AG04449 (cell line): Measurements from ENCODE around the gene KIAA0232.

Experiments used
- CTCF ChIA-PET: fragments of 350-600 bp; formaldehyde crosslinking; extraction: SDS; loops from one replicate; lab custom pipeline; 2021; ENCODE audit warnings: antibody characterized with exemption; lab: Yijun Ruan, JAX
- POLR2A ChIA-PET: fragments of 400-600, 350-600 bp; formaldehyde crosslinking; extraction: SDS; loops from one replicate; lab custom pipeline; 2020; ENCODE audit warnings: antibody characterized with exemption, inconsistent platforms; lab: Yijun Ruan, JAX
- DNase-seq: peaks from one replicate; pipeline ENCODE4 v3.0.0-alpha.2; 2010; ENCODE audit warnings: low read depth, low spot score
- H3K4me3 ChIP-seq: 2 replicates; pipeline ENCODE4 v1.5.1; 2011; ENCODE audit warnings: low read depth, mild to moderate bottlenecking, control low read depth, low read length
- TF ChIP-seq, protein P1 (sequence below): IDR thresholded peaks from one replicate; pipeline ENCODE4 v1.5.1; 2011; ENCODE audit warnings: mild to moderate bottlenecking, moderate library complexity, low read length, control low read depth, inconsistent platforms; ENCODE audit not compliant: insufficient read depth; ENCODE audit errors: missing control alignments

The KIAA0232 gene

DNA sequence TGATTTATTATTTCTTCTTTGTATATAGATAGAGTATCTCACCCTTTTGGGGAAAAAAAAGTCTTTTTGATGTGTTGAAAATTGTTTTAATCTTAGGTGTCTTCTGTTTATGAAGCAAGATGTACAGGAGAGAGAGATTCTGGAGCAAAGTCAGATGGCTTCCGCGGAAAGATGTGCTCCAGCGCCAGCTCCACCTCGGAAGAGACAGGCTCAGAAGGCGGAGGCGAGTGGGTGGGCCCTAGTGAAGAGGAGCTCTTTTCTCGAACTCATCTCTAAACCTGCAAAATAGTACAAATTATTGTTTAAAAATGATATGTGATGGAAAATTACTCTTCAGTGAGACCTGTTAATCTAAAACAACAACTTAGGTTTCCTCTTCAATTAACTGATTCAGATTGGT is 98.2 kb downstream of the KIAA0232 start:
- no peak overlapping the region for H3K4me3 ChIP-seq
- CTCF ChIA-PET = interaction anchor here (0.8 to 0.9 kb wide), 2 partner anchors 161 to 162 kb away, joined by 3 to 6 read pairs; no protein-coding TSS in a partner anchor
- POLR2A ChIA-PET = no interaction called here
- DNase-seq = no peak
- TF ChIP-seq, protein P1, sequence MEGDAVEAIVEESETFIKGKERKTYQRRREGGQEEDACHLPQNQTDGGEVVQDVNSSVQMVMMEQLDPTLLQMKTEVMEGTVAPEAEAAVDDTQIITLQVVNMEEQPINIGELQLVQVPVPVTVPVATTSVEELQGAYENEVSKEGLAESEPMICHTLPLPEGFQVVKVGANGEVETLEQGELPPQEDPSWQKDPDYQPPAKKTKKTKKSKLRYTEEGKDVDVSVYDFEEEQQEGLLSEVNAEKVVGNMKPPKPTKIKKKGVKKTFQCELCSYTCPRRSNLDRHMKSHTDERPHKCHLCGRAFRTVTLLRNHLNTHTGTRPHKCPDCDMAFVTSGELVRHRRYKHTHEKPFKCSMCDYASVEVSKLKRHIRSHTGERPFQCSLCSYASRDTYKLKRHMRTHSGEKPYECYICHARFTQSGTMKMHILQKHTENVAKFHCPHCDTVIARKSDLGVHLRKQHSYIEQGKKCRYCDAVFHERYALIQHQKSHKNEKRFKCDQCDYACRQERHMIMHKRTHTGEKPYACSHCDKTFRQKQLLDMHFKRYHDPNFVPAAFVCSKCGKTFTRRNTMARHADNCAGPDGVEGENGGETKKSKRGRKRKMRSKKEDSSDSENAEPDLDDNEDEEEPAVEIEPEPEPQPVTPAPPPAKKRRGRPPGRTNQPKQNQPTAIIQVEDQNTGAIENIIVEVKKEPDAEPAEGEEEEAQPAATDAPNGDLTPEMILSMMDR = no peak

DNA sequence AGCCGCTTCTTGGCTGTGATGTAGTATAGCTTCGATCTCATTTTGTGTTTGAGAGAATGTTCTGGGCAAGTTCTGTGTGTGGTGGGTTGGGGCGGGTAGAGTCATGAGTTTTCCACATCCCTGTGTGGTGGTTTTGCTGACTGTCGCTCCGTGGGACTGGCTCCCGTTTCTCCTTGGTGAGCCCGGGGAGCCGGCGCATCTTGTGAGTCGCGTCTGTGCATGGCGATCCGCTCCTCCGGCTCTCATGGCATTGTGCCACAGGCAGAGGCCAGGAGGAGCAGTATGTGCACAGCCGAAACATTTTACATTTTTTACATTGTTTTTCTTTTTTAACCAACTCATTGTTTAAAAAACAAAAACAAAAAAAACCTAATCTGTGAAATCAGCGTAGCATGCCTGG is 99.4 kb downstream of the KIAA0232 start:
- ChIA-PET CTCF (interaction anchor here (6.9 kb wide), 1 partner anchor 7 kb away, joined by 129 read pairs; no protein-coding TSS in a partner anchor), POLR2A (no interaction called here)
- no peak for DNase-seq
- TF ChIP-seq, protein P1 = no peak
- no peak overlapping the region for H3K4me3 ChIP-seq

DNA sequence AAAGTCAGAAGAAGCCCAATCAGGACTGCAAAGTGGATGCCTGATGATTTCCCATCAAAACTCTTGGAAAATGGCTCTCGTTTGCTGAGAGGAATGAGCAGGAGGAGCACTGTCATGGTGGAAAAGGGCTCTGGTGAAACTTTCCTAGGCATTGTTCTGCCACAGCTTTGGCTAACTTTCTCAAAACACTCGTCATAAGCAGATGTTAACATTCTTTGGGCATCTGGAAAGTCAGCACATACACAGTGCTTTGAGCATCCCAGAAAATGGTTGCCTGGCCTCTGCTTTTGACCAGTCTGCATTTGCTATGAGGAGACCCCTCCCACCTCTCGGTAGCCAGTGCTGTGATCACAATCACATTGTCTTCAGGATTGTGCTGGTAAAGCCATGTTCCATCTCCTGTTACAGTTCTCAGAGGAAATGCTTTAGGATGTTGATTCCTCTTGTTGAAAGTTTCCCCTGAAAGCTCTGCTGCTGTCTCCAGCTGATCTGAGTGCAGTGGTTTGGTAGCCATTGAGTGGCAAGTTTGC is 101.9 kb downstream of the KIAA0232 start:
- no peak for DNase-seq
- TF ChIP-seq, protein P1 = no peak
- POLR2A ChIA-PET = no interaction called here
- CTCF ChIA-PET = interaction anchor here (0.7 to 6.9 kb wide), 7 partner anchors 9 to 217 kb away, joined by 3 to 129 read pairs (median 7); no protein-coding TSS in a partner anchor
- no peak overlapping the region for H3K4me3 ChIP-seq

DNA sequence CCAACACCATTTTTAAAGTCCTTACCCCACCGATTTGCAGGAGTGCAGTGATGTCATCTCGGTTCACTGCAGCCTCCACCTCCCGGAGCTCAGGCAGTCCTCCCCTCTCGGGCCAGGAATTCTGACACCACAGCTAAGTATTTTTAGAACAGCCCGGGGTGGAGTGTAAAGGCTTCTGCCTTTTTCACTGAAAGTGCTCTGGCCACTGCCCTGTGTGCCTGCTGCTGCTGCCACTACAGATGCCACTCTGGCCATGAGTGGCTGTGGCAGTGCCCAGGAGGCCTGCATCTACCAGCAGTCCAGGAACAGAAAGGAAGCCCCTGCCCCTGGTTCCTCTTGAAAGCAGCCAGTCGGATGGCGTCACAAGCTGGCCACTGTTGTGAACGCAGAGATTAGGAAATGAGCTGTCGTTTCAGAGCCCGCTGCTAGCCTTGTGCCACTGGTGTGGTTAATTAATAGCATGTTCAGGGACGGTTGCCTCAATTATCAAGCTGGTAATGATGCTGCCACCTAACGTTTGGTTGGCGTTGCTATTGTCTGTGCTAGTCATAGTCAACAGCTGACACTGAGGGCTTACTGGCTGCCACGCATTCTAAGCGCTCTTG is 103.5 kb downstream of the KIAA0232 start:
- TF ChIP-seq, protein P1 = peak; percentile 39
- CTCF ChIA-PET = interaction anchor here (0.7 to 6.9 kb wide), 20 partner anchors 10 to 187 kb away, joined by 3 to 129 read pairs (median 4); partner anchors contain the start of genes GRPEL1, TADA2B and TBC1D14
- peak overlapping the region; percentile 23; the same call in 1 of the 2 replicates for H3K4me3 ChIP-seq
- DNase-seq = no peak
- POLR2A ChIA-PET = interaction anchor here (1.1 to 1.6 kb wide), 6 partner anchors 13 to 253 kb away, joined by 3 to 5 read pairs (median 4); partner anchors contain the start of gene TBC1D14

DNA sequence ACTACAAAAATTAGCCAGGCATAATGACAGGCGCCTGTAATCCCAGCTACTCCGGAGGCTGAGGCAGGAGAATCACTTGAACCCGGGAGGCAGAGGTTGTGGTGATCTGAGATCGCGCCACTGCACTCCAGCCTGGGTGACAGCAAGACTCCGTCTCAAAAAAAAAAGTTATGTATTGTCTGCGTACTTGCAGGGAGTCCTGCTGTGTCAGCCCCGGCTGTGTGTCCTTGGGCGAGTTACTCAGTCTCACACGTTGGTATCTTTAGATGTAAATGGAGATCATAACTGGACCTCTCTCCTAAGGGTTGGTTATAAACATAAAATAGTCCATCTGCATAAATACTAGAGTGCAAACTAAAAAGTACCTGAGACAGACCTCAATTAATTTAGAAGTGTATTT is 104.4 kb downstream of the KIAA0232 start:
- TF ChIP-seq, protein P1 = no peak
- DNase-seq = no peak
- ChIA-PET CTCF (interaction anchor here (0.8 to 6.9 kb wide), 15 partner anchors 9 to 185 kb away, joined by 3 to 129 read pairs (median 5); partner anchors contain the start of genes GRPEL1, TADA2B and TBC1D14), POLR2A (interaction anchor here (1.1 to 1.6 kb wide), 3 partner anchors 100 to 254 kb away, joined by 3 read pairs; no protein-coding TSS in a partner anchor)
- no peak overlapping the region for H3K4me3 ChIP-seq
